Measurements from ENCODE around the gene EPHB2. TPM values are rescaled to one million over a fixed set of nuclear protein-coding genes. Genes with fewer than 3 reads are reported as not detected.

The EPHB2 gene
- total and polyA plus RNA-seq, 2 of the 8 experiments (the other 6 are each of a cell fraction or from before 2014, with no cell fraction given): 15.8 to 17.2 TPM

- no peak for TF ChIP-seq CHD7 (IDR thresholded peaks at IDR 0.05; ENCODE audit: insufficient replicate concordance, low read length)
- no peak for TF ChIP-seq CBX5 (IDR thresholded peaks at IDR 0.05; ENCODE audit: low read depth, low read length)
- TF ChIP-seq NRF1 (IDR thresholded peaks at IDR 0.05; ENCODE audit: low read depth, low read length): no peak
- no peak for TF ChIP-seq POLR2A (IDR thresholded peaks at IDR 0.05; ENCODE audit: control extremely low read depth in 1 of 2, low read depth in 2 of 2, low read length in 2 of 2)
- no peak for TF ChIP-seq CEBPB (IDR thresholded peaks at IDR 0.05; ENCODE audit: low read depth, low read length)
- TF ChIP-seq POU5F1 (IDR thresholded peaks at IDR 0.05; ENCODE audit: low read depth, low read length): no peak
- TF ChIP-seq ASH2L (IDR thresholded peaks at IDR 0.05; ENCODE audit: low read length): no peak
- no peak for TF ChIP-seq EZH2 (IDR thresholded peaks at IDR 0.05; ENCODE audit: low read depth, low read length, severe bottlenecking)
- no peak for TF ChIP-seq TCF12 (IDR thresholded peaks at IDR 0.05; ENCODE audit: low read depth, low read length)
- TF ChIP-seq TEAD4 (IDR thresholded peaks at IDR 0.05; ENCODE audit: low read depth, low read length): no peak
- no peak for TF ChIP-seq SP2 (IDR thresholded peaks at IDR 0.05; ENCODE audit: low read length)
- TF ChIP-seq CREB1 (IDR thresholded peaks at IDR 0.05): no peak
- no peak for TF ChIP-seq SUZ12 (IDR thresholded peaks at IDR 0.05; ENCODE audit: low read length)
These were observed 210.9 kb downstream of the EPHB2 start (continued) for GRCh38 chr1:22921452-22922126.
